HepG2 (cell line): ENCODE measurements around the gene PRKCZ. TPM values are rescaled to one million over a fixed set of nuclear protein-coding genes. Genes with fewer than 3 reads are reported as not detected.

Source experiments
- AHR ChIP-seq: IDR thresholded peaks from 2 replicates; pipeline ENCODE4 v1.6.1; 2018; ENCODE audit warnings: missing genetic modification reagents, missing compliant biosample characterization
- ASH2L ChIP-seq: fragments of 300-600, 200-600 bp; sonication (generic); IDR thresholded peaks from 2 replicates; pipeline ENCODE4 v1.7.0; 2017; ENCODE audit warnings: low read depth, mild to moderate bottlenecking, moderate library complexity, mixed read lengths, low read length; ENCODE audit not compliant: insufficient read length
- FOXK2 ChIP-seq: fragments of 450-650 bp; IDR thresholded peaks from 2 replicates; pipeline ENCODE4 v1.6.1; 2016
- FOXO1 ChIP-seq: sonication (generic); formaldehyde crosslinking; IDR thresholded peaks from 2 replicates; pipeline ENCODE4 v1.4.0; 2020; ENCODE audit warnings: missing genetic modification reagents
- HINFP ChIP-seq: sonication (generic); formaldehyde crosslinking; IDR thresholded peaks from 2 replicates; pipeline ENCODE4 v1.4.0; 2020; ENCODE audit warnings: low read depth, mild to moderate bottlenecking, missing genetic modification reagents
- HIVEP1 ChIP-seq: sonication (generic); formaldehyde crosslinking; IDR thresholded peaks from 2 replicates; pipeline ENCODE4 v1.4.0; 2020; ENCODE audit warnings: mild to moderate bottlenecking, missing genetic modification reagents
- MBNL3 ChIP-seq: fragments of 250-450 bp; sonication (Bioruptor Pico); conservative IDR thresholded peaks from 2 replicates; pipeline ENCODE4 v1.8.0; 2022; ENCODE audit warnings: mild to moderate bottlenecking, inconsistent platforms
- NFAT5 ChIP-seq: sonication (generic); formaldehyde crosslinking; IDR thresholded peaks from 2 replicates; pipeline ENCODE4 v1.4.0; 2020; ENCODE audit warnings: missing genetic modification reagents
- XRCC5 ChIP-seq: fragments of 200-400 bp; formaldehyde crosslinking; optimal IDR thresholded peaks from 2 replicates; pipeline ENCODE3; 2017; ENCODE audit warnings: mild to moderate bottlenecking, low read length
- ZBTB39 ChIP-seq: sonication (generic); formaldehyde crosslinking; IDR thresholded peaks from 2 replicates; pipeline ENCODE4 v1.5.0; 2020; ENCODE audit warnings: missing genetic modification reagents
- ZMAT5 ChIP-seq: sonication (generic); formaldehyde crosslinking; IDR thresholded peaks from 2 replicates; pipeline ENCODE4 v1.5.0; 2020; ENCODE audit warnings: mild to moderate bottlenecking, low read depth, missing genetic modification reagents, borderline replicate concordance
- ZNF160 ChIP-seq: sonication (generic); formaldehyde crosslinking; IDR thresholded peaks from 2 replicates; pipeline ENCODE4 v1.8.0; 2022; ENCODE audit warnings: mild to moderate bottlenecking, inconsistent platforms, missing genetic modification reagents
- ZNF17 ChIP-seq: sonication (generic); formaldehyde crosslinking; IDR thresholded peaks from 2 replicates; pipeline ENCODE4 v1.5.0; 2020; ENCODE audit warnings: mild to moderate bottlenecking, missing genetic modification reagents
- ZNF496 ChIP-seq: sonication (generic); formaldehyde crosslinking; IDR thresholded peaks from 2 replicates; pipeline ENCODE4 v1.8.1; 2023; ENCODE audit warnings: mild to moderate bottlenecking, moderate library complexity, missing genetic modification reagents; ENCODE audit not compliant: insufficient replicate concordance
- ZNF543 ChIP-seq: sonication (generic); formaldehyde crosslinking; IDR thresholded peaks from 2 replicates; pipeline ENCODE4 v1.4.0; 2020; ENCODE audit warnings: mild to moderate bottlenecking, missing genetic modification reagents
- ZNF550 ChIP-seq: sonication (generic); formaldehyde crosslinking; IDR thresholded peaks from 2 replicates; pipeline ENCODE4 v1.4.0; 2020; ENCODE audit warnings: mild to moderate bottlenecking, missing genetic modification reagents, borderline replicate concordance
- ZNF564 ChIP-seq: sonication (generic); formaldehyde crosslinking; IDR thresholded peaks from 2 replicates; pipeline ENCODE4 v1.8.1; 2023; ENCODE audit warnings: mild to moderate bottlenecking, missing genetic modification reagents
- ZNF639 ChIP-seq: conservative IDR thresholded peaks from 2 replicates; pipeline ENCODE4 v1.6.1; 2018; ENCODE audit warnings: missing genetic modification reagents
- polyA plus RNA-seq, 8 experiments: library from polyadenylated mRNA; depleted of rRNA in 3 of 8; stranded (reverse) in 7 of 8; unstranded in 1 of 8; fragments of >200 nt; fragmentation: Illumina TruSeq in 4 of 8; extraction: Trizol in 4 of 8; gene quantifications; 2 replicates each; pipeline versions ENCODE4 v1.2.1 to v1.2.3, GENCODE V29; 2011 to 2016; ENCODE audit warnings: low read depth in 4 of 8, missing spikeins in 1 of 8, mixed read lengths in 1 of 8; ENCODE audit not compliant: insufficient read depth in 1 of 8
- total RNA-seq, 5 experiments: library from RNA; depleted of rRNA; stranded (reverse); fragments of >200 nt; fragmentation: Illumina TruSeq; extraction: Trizol; gene quantifications; 2 replicates each; pipeline ENCODE4 v1.2.3, GENCODE V29; 2016; ENCODE audit warnings: low read depth in 1 of 5

The PRKCZ gene
- total and polyA plus RNA-seq, 2 of the 13 experiments (the other 11 are each of a cell fraction or from before 2014, with no cell fraction given) = 34.7 to 85.2 TPM

- TF ChIP-seq ZNF543 (CRISPR knock-in tag) = no peak
- 0 out of 2 replicates have a peak, but pooled peaks have one; percentile 16 for TF ChIP-seq HIVEP1 (CRISPR knock-in tag)
- no peak for TF ChIP-seq XRCC5
- TF ChIP-seq ZNF564 (CRISPR knock-in tag) = no peak
- TF ChIP-seq ZNF160 (CRISPR knock-in tag) = 0 out of 2 replicates have a peak, but pooled peaks have one; percentile 12
- TF ChIP-seq HINFP (CRISPR knock-in tag) = 0 out of 2 replicates have a peak, but pooled peaks have one; percentile 42
- TF ChIP-seq MBNL3 (CRISPR knock-in tag) = no peak
- no peak; the same call in 1 of the 2 replicates for TF ChIP-seq NFAT5
- TF ChIP-seq FOXO1 (CRISPR knock-in tag) = peak; percentile 35; the same call in 1 of the 2 replicates
- TF ChIP-seq FOXK2 = 0 out of 2 replicates have a peak, but pooled peaks have one; percentile 6
- TF ChIP-seq ZNF639 (CRISPR knock-in tag) = no peak
- 0 out of 2 replicates have a peak, but pooled peaks have one; percentile 20 for TF ChIP-seq ZNF550 (CRISPR knock-in tag)
- 0 out of 2 replicates have a peak, but pooled peaks have one; percentile 53 for TF ChIP-seq AHR (CRISPR knock-in tag)
- TF ChIP-seq ZBTB39 (CRISPR knock-in tag) = no peak
- TF ChIP-seq ZNF17 (CRISPR knock-in tag) = no peak
- no peak for TF ChIP-seq ASH2L
- no peak for TF ChIP-seq ZNF496
- no peak for TF ChIP-seq ZMAT5 (CRISPR knock-in tag)
Observed at GRCh38 chr1:2104621-2105427, 54.6 kb downstream of the PRKCZ start (continued).
